K562 (cell line): Measurements from ENCODE around the gene CCNB1IP1. TPM values are rescaled to one million over a fixed set of nuclear protein-coding genes. Genes with fewer than 3 reads are reported as not detected.

ENCODE experiments used
- ATAC-seq: fragments of 200-7000 bp; cut with Tn5 transposase; 3 replicates; pipeline ENCODE4 v1.9.1; 2020; ENCODE audit warnings: moderate library complexity
- BruUV-seq: library from RNA; stranded (reverse); fragments of 400-500 nt; replicated peaks from 2 replicates; lab custom pipeline; 2021; lab: Mats Ljungman, UMichigan
- CTCF ChIA-PET: fragments of 300-600 bp; formaldehyde crosslinking; extraction: SDS; loops from one replicate; lab custom pipeline; 2021; ENCODE audit warnings: low intra/inter-chr PET ratio; lab: Yijun Ruan, JAX
- POLR2A ChIA-PET: fragments of 300-600, 350-650 bp; sonication (Branson Sonifier 250); formaldehyde crosslinking; extraction: SDS; loops from one replicate; lab custom pipeline; 2021; ENCODE audit warnings: antibody characterized with exemption, inconsistent platforms; lab: Yijun Ruan, JAX
- DNase-seq, 4 experiments: peaks; one replicate each; pipeline versions ENCODE4 v3.0.0 to v3.0.0-alpha.2; 2011 to 2018; ENCODE audit warnings: low spot score in 3 of 4, mixed read lengths in 3 of 4; ENCODE audit errors: extremely low read depth in 1 of 4
- FAIRE-seq: peaks from 2 replicates; lab custom pipeline; 2011; peaks lifted over from hg19 to GRCh38; lab: Jason Lieb, UNC
- H2AFZ ChIP-seq: 2 replicates; pipeline ENCODE4 v1.6.0; 2011; ENCODE audit warnings: low read depth, low read length, control low read depth, inconsistent platforms
- H3K27ac ChIP-seq: fragments of 200-600 bp; 3 replicates; pipeline ENCODE4 v1.8.0; 2011; ENCODE audit warnings: low read depth, mild to moderate bottlenecking, control low read depth, inconsistent platforms, low read length, moderate library complexity, mixed read lengths; ENCODE audit errors: extremely low read depth
- H3K27me3 ChIP-seq, 2 experiments: fragments of 300-600 bp in 1 of 2; 2 replicates in 1 of 2; 3 replicates in 1 of 2; pipeline versions ENCODE4 v1.6.0 to v1.8.0; 2011; ENCODE audit warnings: inconsistent platforms in 2 of 2, low read length in 2 of 2, mild to moderate bottlenecking in 1 of 2, mixed read lengths in 1 of 2, moderate library complexity in 1 of 2; ENCODE audit not compliant: control insufficient read depth in 2 of 2, insufficient read depth in 2 of 2
- H3K36me3 ChIP-seq: fragments of 300-600 bp; 3 replicates; pipeline ENCODE4 v1.8.0; 2011; ENCODE audit warnings: mild to moderate bottlenecking, low read length, inconsistent platforms; ENCODE audit not compliant: control insufficient read depth, insufficient read depth
- H3K4me1 ChIP-seq, 2 experiments: fragments of 200-600 bp in 1 of 2; replicated peaks in 1 of 2; 2 replicates in 1 of 2; 3 replicates in 1 of 2; pipeline versions ENCODE4 v1.5.1 to v1.8.0; 2011; ENCODE audit warnings: inconsistent platforms in 2 of 2, low read length in 2 of 2, mild to moderate bottlenecking in 1 of 2, mixed read lengths in 1 of 2, moderate library complexity in 1 of 2; ENCODE audit not compliant: control insufficient read depth in 2 of 2, insufficient read depth in 2 of 2
- H3K4me2 ChIP-seq: 2 replicates; pipeline ENCODE4 v1.6.1; 2011; ENCODE audit warnings: low read length, control low read depth, inconsistent platforms, mixed read lengths; ENCODE audit not compliant: insufficient read depth
- H3K4me3 ChIP-seq: fragments of 200-600 bp; sonication (generic), shearing (Covaris generic); 2 replicates; pipeline ENCODE4 v1.5.1; 2016; ENCODE audit warnings: control low read depth, inconsistent platforms
- H3K79me2 ChIP-seq: fragments of 200-600 bp; 3 replicates; pipeline ENCODE4 v1.8.0; 2011; ENCODE audit warnings: low read length, inconsistent platforms; ENCODE audit not compliant: control insufficient read depth, insufficient read depth
- H3K9ac ChIP-seq, 2 experiments: 2 replicates each; pipeline versions ENCODE4 v1.6.0 to v1.6.1; 2011; ENCODE audit warnings: low read depth in 2 of 2, low read length in 2 of 2, control low read depth in 1 of 2, inconsistent platforms in 1 of 2, mild to moderate bottlenecking in 1 of 2, mixed read lengths in 1 of 2; ENCODE audit not compliant: insufficient read depth in 1 of 2
- H3K9me1 ChIP-seq: one replicate; pipeline ENCODE4 v1.6.0; 2011; ENCODE audit warnings: inconsistent platforms, mild to moderate bottlenecking, low read length, moderate library complexity; ENCODE audit not compliant: control insufficient read depth, insufficient read depth
- H3K9me3 ChIP-seq: replicated peaks from 2 replicates; pipeline ENCODE4 v1.5.1; 2011; ENCODE audit warnings: low read depth, low read length, inconsistent platforms; ENCODE audit not compliant: control insufficient read depth, insufficient read depth
- H4K20me1 ChIP-seq: replicated peaks from 2 replicates; pipeline ENCODE4 v1.6.1; 2011; ENCODE audit warnings: low read length, inconsistent platforms, mixed read lengths; ENCODE audit not compliant: control insufficient read depth, insufficient read depth
- MYNN ChIP-seq, 2 experiments: sonication (generic); formaldehyde crosslinking in 1 of 2; IDR thresholded peaks; 2 replicates each; pipeline versions ENCODE4 v1.5.0 to v1.6.1; 2016 to 2020; ENCODE audit warnings: antibody characterized with exemption in 1 of 2, missing genetic modification reagents in 1 of 2
- WHSC1 ChIP-seq: IDR thresholded peaks from one replicate; pipeline ENCODE4 v1.6.1; 2012; ENCODE audit warnings: low read length, control low read depth, inconsistent platforms
- ZBTB8A ChIP-seq: fragments of 450-650 bp; IDR thresholded peaks from 2 replicates; pipeline ENCODE4 v1.6.1; 2018; ENCODE audit warnings: mild to moderate bottlenecking, moderate library complexity; ENCODE audit not compliant: partially characterized antibody
- WGBS: fragments of 100-300 bp; shearing (Covaris generic); methylation state at CpG from one replicate; pipeline ENCODE4 v1.1.6; 2016; ENCODE audit warnings: low coverage, mixed read lengths; ENCODE audit not compliant: insufficient coverage; ENCODE audit errors: missing lambda C conversion rate; 5-methylcytosine and 5-hydroxymethylcytosine counted together
- in situ Hi-C: fragments of 300-500 bp; cut with MboI; formaldehyde crosslinking; loops from 4 replicates; pipeline ENCODE4 v1.15.0; 2018; ENCODE audit warnings: inconsistent platforms, mixed read lengths
- intact Hi-C: fragments of 100-400 bp; cut with micrococcal nuclease; formaldehyde crosslinking; loops from 2 replicates; pipeline ENCODE4 v1.14.2; 2022
- polyA plus RNA-seq, 8 experiments: library from polyadenylated mRNA; depleted of rRNA in 4 of 8; stranded (reverse) in 5 of 8; unstranded in 3 of 8; fragments of >200 nt; fragmentation: Nextera tagmentation in 2 of 8; fragmentation: Illumina TruSeq in 1 of 8; extraction: Ambion mirVana in 2 of 8; extraction: Trizol in 1 of 8; gene quantifications; 2 replicates each; pipeline versions ENCODE4 v1.2.1 to v1.2.3, GENCODE V29; 2011 to 2014; ENCODE audit warnings: inconsistent platforms in 1 of 8, missing spikeins in 1 of 8
- total RNA-seq, 7 experiments: library from RNA; depleted of rRNA in 6 of 7; stranded (reverse); fragments of >200 nt in 6 of 7; fragmentation: Illumina TruSeq in 2 of 7; extraction: Trizol in 2 of 7; gene quantifications; 2 replicates each; pipeline versions ENCODE4 v1.2.1 to v1.2.3, GENCODE V29; 2011 to 2021; ENCODE audit warnings: low replicate concordance in 1 of 7
- TF ChIP-seq, protein P1 (sequence below), 2 experiments: fragments of 200-800 bp in 1 of 2; sonication (Bioruptor generic) in 1 of 2; sonication (generic) in 1 of 2; formaldehyde crosslinking in 1 of 2; IDR thresholded peaks in 1 of 2; conservative IDR thresholded peaks in 1 of 2; 2 replicates each; pipeline versions ENCODE4 v1.5.0 to v1.6.1; 2016 to 2020; ENCODE audit warnings: missing compliant biosample characterization in 1 of 2, missing genetic modification characterization in 1 of 2, missing genetic modification reagents in 1 of 2
- TF ChIP-seq, protein P2 (sequence below): fragments of 250-450 bp; sonication (Bioruptor Pico); IDR thresholded peaks from 2 replicates; pipeline ENCODE4 v1.5.0; 2021

Gene CCNB1IP1
- total and polyA plus RNA-seq, 9 of the 15 experiments (the other 6 are each of a cell fraction or from before 2014, with no cell fraction given), result 51.8 to 152 (median 81.0) TPM

DNA sequence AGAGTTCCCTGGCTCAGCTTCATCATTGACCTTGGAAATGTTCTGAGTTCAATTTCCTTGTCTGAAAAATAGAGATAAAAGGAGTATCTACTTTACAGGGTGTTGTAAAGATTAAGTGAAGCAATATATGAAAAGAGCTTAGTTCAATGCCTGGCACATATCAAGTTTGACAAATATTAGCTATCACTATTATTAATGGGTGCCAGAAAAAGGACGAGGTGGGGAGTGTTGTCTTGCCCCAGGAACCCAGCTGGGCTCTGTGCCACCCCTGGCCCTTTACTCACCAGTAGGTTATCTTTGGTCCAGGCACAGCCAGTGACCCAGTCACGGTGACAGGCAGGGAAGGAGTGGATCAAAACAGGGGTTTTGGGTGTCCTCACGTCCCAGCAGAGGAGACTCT, 42.4 kb upstream of the CCNB1IP1 start:
- FAIRE-seq, result no peak
- intact Hi-C loops, result no loop called here
- ATAC-seq, result no peak
- no peak overlapping the region for H3K4me3 ChIP-seq
- no peaks in the 10 kb centered on the region for H3K79me2 ChIP-seq
- CTCF ChIA-PET, result no interaction called here
- peaks cover 53% of the 10 kb centered on the region; the same call in 2 of the 3 replicates for H3K36me3 ChIP-seq
- no peaks in the 10 kb centered on the region for H3K27me3 ChIP-seq
- no peak for TF ChIP-seq MYNN (IDR thresholded peaks at IDR 0.05)
- no peak for TF ChIP-seq MYNN (CRISPR knock-in tag; IDR thresholded peaks at IDR 0.05)
- TF ChIP-seq, protein P1, sequence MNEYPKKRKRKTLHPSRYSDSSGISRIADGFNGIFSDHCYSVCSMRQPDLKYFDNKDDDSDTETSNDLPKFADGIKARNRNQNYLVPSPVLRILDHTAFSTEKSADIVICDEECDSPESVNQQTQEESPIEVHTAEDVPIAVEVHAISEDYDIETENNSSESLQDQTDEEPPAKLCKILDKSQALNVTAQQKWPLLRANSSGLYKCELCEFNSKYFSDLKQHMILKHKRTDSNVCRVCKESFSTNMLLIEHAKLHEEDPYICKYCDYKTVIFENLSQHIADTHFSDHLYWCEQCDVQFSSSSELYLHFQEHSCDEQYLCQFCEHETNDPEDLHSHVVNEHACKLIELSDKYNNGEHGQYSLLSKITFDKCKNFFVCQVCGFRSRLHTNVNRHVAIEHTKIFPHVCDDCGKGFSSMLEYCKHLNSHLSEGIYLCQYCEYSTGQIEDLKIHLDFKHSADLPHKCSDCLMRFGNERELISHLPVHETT (CRISPR knock-in tag; conservative IDR thresholded peaks at IDR 0.05 in 1 of 2, IDR thresholded peaks at IDR 0.05 in 1 of 2), result no peak
- TF ChIP-seq ZBTB8A, result no peak
- TF ChIP-seq WHSC1, result no peak
- TF ChIP-seq, protein P2, sequence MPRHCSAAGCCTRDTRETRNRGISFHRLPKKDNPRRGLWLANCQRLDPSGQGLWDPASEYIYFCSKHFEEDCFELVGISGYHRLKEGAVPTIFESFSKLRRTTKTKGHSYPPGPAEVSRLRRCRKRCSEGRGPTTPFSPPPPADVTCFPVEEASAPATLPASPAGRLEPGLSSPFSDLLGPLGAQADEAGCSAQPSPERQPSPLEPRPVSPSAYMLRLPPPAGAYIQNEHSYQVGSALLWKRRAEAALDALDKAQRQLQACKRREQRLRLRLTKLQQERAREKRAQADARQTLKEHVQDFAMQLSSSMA (CRISPR knock-in tag), result no peak
- 39% methylated on average over 2 of the region's 3 CpGs for WGBS
- H3K9ac ChIP-seq, result no peak overlapping the region
- no peak overlapping the region for H2AFZ ChIP-seq
- no TSS peak for BruUV-seq
- no peaks in the 10 kb centered on the region for H3K4me1 ChIP-seq
- DNase-seq, result no peak
- H3K9me1 ChIP-seq, result no peaks in the 10 kb centered on the region
- in situ Hi-C loops, result no loop called here
- POLR2A ChIA-PET, result interaction anchor here (0.6 kb wide), 2 partner anchors 9 to 10 kb away, joined by 3 read pairs; no protein-coding TSS in a partner anchor
- H3K4me2 ChIP-seq, result no peak overlapping the region
- no peak overlapping the region for H3K27ac ChIP-seq
- H3K9me3 ChIP-seq, result no peaks in the 10 kb centered on the region
- no peaks in the 10 kb centered on the region for H4K20me1 ChIP-seq
